Activated CD4-positive, alpha-beta T cell treated with anti-CD3 and anti-CD28 coated beads for 36 hours (primary cell): ENCODE measurements around the gene MICALL1. TPM values are rescaled to one million over a fixed set of nuclear protein-coding genes. Genes with fewer than 3 reads are reported as not detected.

Experiments used
- ATAC-seq: fragments of 200-7000 bp; cut with Tn5 transposase; one replicate; pipeline ENCODE4 v1.10.0; 2021; ENCODE audit warnings: mild to moderate bottlenecking, moderate library complexity
- CTCF ChIA-PET: fragments of 350-600 bp; sonication (Branson Sonifier 250); formaldehyde crosslinking; loops from one replicate; lab custom pipeline; 2021; ENCODE audit warnings: antibody characterized with exemption; lab: Charles Lee
- POLR2A ChIA-PET: fragments of 350-600 bp; sonication (Branson Sonifier 250); formaldehyde crosslinking; loops from one replicate; lab custom pipeline; 2021; ENCODE audit warnings: antibody characterized with exemption, inconsistent platforms; lab: Charles Lee
- DNase-seq: peaks from one replicate; pipeline ENCODE4 v3.0.0-alpha.2; 2020
- H3K27ac Mint-ChIP-seq: one replicate; pipeline ENCODE4 v1.8.0; 2021; ENCODE audit warnings: mixed read lengths
- H3K27me3 Mint-ChIP-seq: one replicate; pipeline ENCODE4 v1.8.0; 2021; ENCODE audit warnings: mixed read lengths
- H3K36me3 Mint-ChIP-seq: one replicate; pipeline ENCODE4 v1.8.0; 2021; ENCODE audit warnings: low read depth, mixed read lengths
- H3K4me1 Mint-ChIP-seq: one replicate; pipeline ENCODE4 v1.8.0; 2021; ENCODE audit warnings: mixed read lengths
- H3K4me3 Mint-ChIP-seq: one replicate; pipeline ENCODE4 v1.8.0; 2021; ENCODE audit warnings: mild to moderate bottlenecking, moderate library complexity, mixed read lengths
- H3K9me3 Mint-ChIP-seq: one replicate; pipeline ENCODE4 v1.8.0; 2021; ENCODE audit warnings: low read depth, mixed read lengths
- intact Hi-C, 2 experiments: fragments of 100-400 bp; cut with DNase I in 1 of 2; cut with micrococcal nuclease in 1 of 2; formaldehyde crosslinking; loops; one replicate each; pipeline versions ENCODE4 v1.14.2 to v1.15.1; 2022 to 2024; cut with DNase I, micrococcal nuclease
- total RNA-seq, 2 experiments: library from RNA; stranded (reverse); gene quantifications; one replicate each; pipeline ENCODE4 v1.2.3, GENCODE V29; 2021

Gene MICALL1
- 10 to 100 TPM; 11.2 to 11.8 TPM for total RNA-seq

- peak within 1 kb of the TSS; percentile 72 for H3K4me3 Mint-ChIP-seq
- ChIA-PET CTCF (interaction anchor here (0.6 to 2.1 kb wide), 10 partner anchors 9 to 404 kb away, joined by 3 to 14 read pairs (median 4); partner anchors contain the start of gene GCAT), POLR2A (interaction anchor here (0.7 to 1.0 kb wide), 3 partner anchors 9 to 59 kb away, joined by 3 read pairs; no protein-coding TSS in a partner anchor)
- H3K9me3 Mint-ChIP-seq: no peaks in the 10 kb centered on the region
- no peaks in the 10 kb centered on the region for H3K36me3 Mint-ChIP-seq
- H3K4me1 Mint-ChIP-seq: peaks cover 21% of the 10 kb centered on the region
- peak; percentile 80 for DNase-seq
- intact Hi-C loops: loop anchor here (1.0 to 5.0 kb wide), 9 partner anchors 29 to 665 kb away; partner anchors contain the start of genes C22orf23 (in 2 of the 2), POLR2F (in 2 of the 2), ANKRD54 (in 1 of the 2) and DMC1 (in 1 of the 2)
- peak; percentile 86 for ATAC-seq
- H3K27me3 Mint-ChIP-seq: no peaks in the 10 kb centered on the region
- H3K27ac Mint-ChIP-seq: peak within 1 kb of the TSS; percentile 79
Observed at GRCh38 chr22:37905534-37906363, at the start of gene MICALL1. Gene MICALL1 (plus strand): TSS chr22:37906297. CDS start chr22:37906423, 126 bp downstream.

- no peaks in the 10 kb centered on the region for H3K9me3 Mint-ChIP-seq
- H3K4me3 Mint-ChIP-seq: no peak overlapping the region
- CTCF ChIA-PET: interaction anchor here (0.6 to 4.2 kb wide), 6 partner anchors 12 to 43 kb away, joined by 3 to 51 read pairs (median 4); partner anchors contain the start of gene EIF3L
- H3K27me3 Mint-ChIP-seq: no peaks in the 10 kb centered on the region
- peaks cover 9% of the 10 kb centered on the region for H3K4me1 Mint-ChIP-seq
- POLR2A ChIA-PET: interaction anchor here (0.7 kb wide), 1 partner anchor 17 kb away, joined by 4 read pairs; the partner anchor contains the start of gene ANKRD54
- no peak for ATAC-seq
- intact Hi-C loops: loop anchor here in 1 of 2 experiments (5.0 kb wide), 1 partner anchor 239 kb away; no protein-coding TSS in a partner anchor
- no peak overlapping the region for H3K27ac Mint-ChIP-seq
- peaks cover 63% of the 10 kb centered on the region for H3K36me3 Mint-ChIP-seq
- DNase-seq: no peak
Observed at GRCh38 chr22:37860796-37861421, 45.2 kb upstream of the MICALL1 start.

GRCh38 chr22:37862570-37863325, 43.3 kb upstream of the MICALL1 start:
- CTCF ChIA-PET: interaction anchor here (0.5 to 4.2 kb wide), 34 partner anchors 10 to 260 kb away, joined by 3 to 51 read pairs (median 4); partner anchors contain the start of genes ANKRD54, MICALL1 and PDXP
- intact Hi-C loops: loop anchor here (1.0 to 5.0 kb wide), 3 partner anchors 13 to 240 kb away; partner anchors contain the start of gene EIF3L (in 1 of the 2)
- H3K27me3 Mint-ChIP-seq: no peaks in the 10 kb centered on the region
- H3K9me3 Mint-ChIP-seq: no peaks in the 10 kb centered on the region
- ATAC-seq (peak; percentile 39), DNase-seq (no peak)
- peaks cover 60% of the 10 kb centered on the region for H3K36me3 Mint-ChIP-seq
- H3K4me3 Mint-ChIP-seq: no peak overlapping the region
- H3K4me1 Mint-ChIP-seq: peaks cover 9% of the 10 kb centered on the region
- H3K27ac Mint-ChIP-seq: peak overlapping the region; percentile 26
- POLR2A ChIA-PET: interaction anchor here (0.6 to 1.5 kb wide), 7 partner anchors 9 to 227 kb away, joined by 3 to 9 read pairs (median 6); partner anchors contain the start of gene ANKRD54

DNA sequence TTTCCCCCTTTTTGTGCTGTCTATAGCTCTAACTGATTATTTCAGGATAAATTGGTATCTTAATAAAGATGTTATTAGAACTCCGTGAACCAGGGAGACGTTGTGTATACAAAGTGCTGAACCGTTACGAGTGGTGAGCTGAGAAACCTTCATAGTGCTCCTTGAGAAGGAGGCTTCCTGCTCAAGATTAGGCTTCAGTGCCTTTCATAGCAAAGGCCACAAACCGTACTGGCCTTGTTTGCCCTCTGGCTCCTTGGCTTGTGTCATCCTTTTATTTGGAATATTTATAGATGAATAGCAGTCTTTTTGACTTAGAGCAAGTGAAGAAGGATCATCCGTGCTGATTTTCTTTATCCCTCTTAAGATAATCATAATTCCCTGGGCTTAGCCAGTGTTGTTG, 40.6 kb upstream of the MICALL1 start:
- Mint-ChIP-seq H3K36me3 (peaks cover 59% of the 10 kb centered on the region), H3K4me3 (no peak overlapping the region), H3K27ac (no peak overlapping the region), H3K9me3 (no peaks in the 10 kb centered on the region), H3K27me3 (no peaks in the 10 kb centered on the region), H3K4me1 (peaks cover 9% of the 10 kb centered on the region)
- no peak for ATAC-seq
- no peak for DNase-seq
- intact Hi-C loops: no loop called here
- CTCF ChIA-PET: interaction anchor here (4.2 kb wide), 1 partner anchor 48 kb away, joined by 51 read pairs; no protein-coding TSS in a partner anchor
- POLR2A ChIA-PET: no interaction called here

- intact Hi-C loops: no loop called here
- POLR2A ChIA-PET: interaction anchor here (0.5 kb wide), 1 partner anchor 1594 kb away, joined by 4 read pairs; no protein-coding TSS in a partner anchor
- Mint-ChIP-seq H3K4me1 (no peaks in the 10 kb centered on the region), H3K27me3 (no peaks in the 10 kb centered on the region), H3K27ac (no peak overlapping the region), H3K4me3 (no peak overlapping the region), H3K36me3 (peaks cover 52% of the 10 kb centered on the region), H3K9me3 (no peaks in the 10 kb centered on the region)
- CTCF ChIA-PET: no interaction called here
- no peak for DNase-seq
- no peak for ATAC-seq
Observed at GRCh38 chr22:37870273-37870672, 35.8 kb upstream of the MICALL1 start.

DNA sequence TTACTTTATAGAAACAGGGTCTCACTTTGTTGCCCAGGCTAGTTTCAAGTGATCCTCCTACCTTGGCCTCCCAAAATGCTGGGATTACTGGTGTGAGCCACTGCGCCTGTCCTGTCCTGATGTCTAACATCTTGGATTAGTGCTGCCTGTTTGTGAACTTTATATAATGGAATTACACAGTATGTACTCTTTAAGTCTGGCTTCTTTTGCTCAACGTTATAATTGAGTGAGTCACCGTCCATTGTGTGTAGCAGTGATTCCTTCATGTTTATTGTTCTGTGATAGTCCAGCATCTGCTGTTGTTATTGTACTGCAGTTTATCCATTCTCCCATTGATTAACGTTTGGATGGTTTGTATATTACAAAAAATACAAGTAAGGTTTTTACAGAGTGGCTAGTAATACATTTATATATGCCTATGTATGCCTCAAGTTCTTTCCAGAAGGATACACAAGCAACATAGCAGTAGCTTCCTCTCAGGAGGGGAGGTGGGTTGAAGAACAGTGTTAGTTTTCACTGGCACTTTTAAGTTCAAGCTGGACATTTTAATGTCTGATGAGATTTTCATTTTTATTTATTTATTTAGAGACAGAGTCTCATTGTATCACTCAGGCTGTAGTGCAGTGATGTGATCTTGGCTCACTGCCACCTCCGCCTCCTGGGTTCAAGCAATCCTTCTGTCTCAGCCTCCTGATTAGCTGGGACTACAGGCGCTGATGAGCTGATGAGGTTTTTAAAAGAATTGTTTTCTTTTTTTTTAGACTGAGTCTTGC, 25.2 kb upstream of the MICALL1 start:
- intact Hi-C loops: no loop called here
- H3K9me3 Mint-ChIP-seq: no peaks in the 10 kb centered on the region
- H3K36me3 Mint-ChIP-seq: peaks cover 48% of the 10 kb centered on the region
- POLR2A ChIA-PET: no interaction called here
- peaks cover 4% of the 10 kb centered on the region for H3K4me1 Mint-ChIP-seq
- H3K4me3 Mint-ChIP-seq: no peak overlapping the region
- DNase-seq: no peak
- CTCF ChIA-PET: interaction anchor here (0.7 to 1.2 kb wide), 3 partner anchors 17 to 247 kb away, joined by 4 to 10 read pairs (median 9); no protein-coding TSS in a partner anchor
- ATAC-seq: no peak
- H3K27me3 Mint-ChIP-seq: no peaks in the 10 kb centered on the region
- H3K27ac Mint-ChIP-seq: no peak overlapping the region

DNA sequence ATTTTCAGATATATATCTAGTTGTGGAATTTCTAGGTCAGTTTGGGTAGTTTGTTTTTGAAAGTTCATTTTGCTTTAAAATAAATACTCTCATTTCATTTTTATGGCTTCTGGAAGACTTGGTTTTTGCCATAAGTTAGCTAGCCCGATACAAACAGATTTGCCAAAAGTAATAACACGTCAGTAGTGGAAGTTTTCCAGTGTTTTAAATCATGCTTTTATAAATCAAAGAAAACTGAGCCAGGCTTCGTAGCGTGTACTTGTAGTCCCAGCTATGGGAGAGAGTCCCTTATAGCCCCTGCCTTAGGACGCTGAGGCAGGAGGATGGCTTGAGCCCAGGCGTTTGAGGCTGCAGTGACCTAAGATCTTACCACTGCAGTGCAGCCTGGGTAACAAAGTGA, 21.7 kb upstream of the MICALL1 start:
- Mint-ChIP-seq H3K9me3 (no peaks in the 10 kb centered on the region), H3K4me3 (no peak overlapping the region), H3K4me1 (peaks cover 4% of the 10 kb centered on the region), H3K27ac (no peak overlapping the region), H3K36me3 (peaks cover 43% of the 10 kb centered on the region), H3K27me3 (no peaks in the 10 kb centered on the region)
- CTCF ChIA-PET: interaction anchor here (0.6 to 1.7 kb wide), 5 partner anchors 9 to 798 kb away, joined by 3 to 12 read pairs (median 4); partner anchors contain the start of gene TOMM22
- DNase-seq (no peak), ATAC-seq (no peak)
- POLR2A ChIA-PET: interaction anchor here (0.9 kb wide), 1 partner anchor 12 kb away, joined by 3 read pairs; no protein-coding TSS in a partner anchor
- intact Hi-C loops: no loop called here

GRCh38 chr22:37887584-37888378, 18.3 kb upstream of the MICALL1 start:
- ATAC-seq (peak; percentile 30), DNase-seq (no peak)
- Mint-ChIP-seq H3K27me3 (no peaks in the 10 kb centered on the region), H3K4me3 (no peak overlapping the region), H3K4me1 (peaks cover 4% of the 10 kb centered on the region), H3K27ac (peak overlapping the region; percentile 2), H3K9me3 (no peaks in the 10 kb centered on the region), H3K36me3 (peaks cover 48% of the 10 kb centered on the region)
- ChIA-PET CTCF (interaction anchor here (1.1 to 2.1 kb wide), 3 partner anchors 9 to 78 kb away, joined by 4 to 8 read pairs (median 6); no protein-coding TSS in a partner anchor), POLR2A (no interaction called here)
- intact Hi-C loops: no loop called here

- POLR2A ChIA-PET: no interaction called here
- DNase-seq (no peak), ATAC-seq (no peak)
- peaks cover 35% of the 10 kb centered on the region for H3K36me3 Mint-ChIP-seq
- peaks cover 23% of the 10 kb centered on the region for H3K4me1 Mint-ChIP-seq
- H3K27ac Mint-ChIP-seq: no peak overlapping the region
- H3K27me3 Mint-ChIP-seq: no peaks in the 10 kb centered on the region
- no peak overlapping the region for H3K4me3 Mint-ChIP-seq
- no peaks in the 10 kb centered on the region for H3K9me3 Mint-ChIP-seq
- intact Hi-C loops: no loop called here
- CTCF ChIA-PET: interaction anchor here (0.5 to 0.8 kb wide), 2 partner anchors 16 to 30 kb away, joined by 3 to 4 read pairs; no protein-coding TSS in a partner anchor
Observed at GRCh38 chr22:37891926-37892325, 14.2 kb upstream of the MICALL1 start.
